ENCODE data around the gene UBXN2A.
"Not testable (repeated sequence)": the region's sequence is repeated elsewhere in the genome, so short reads cannot be mapped to it uniquely, and the experiment has no call there.

GRCh38 chr2:23952558-23952957 is 12.3 kb downstream of the UBXN2A start:
- TF ChIP-seq CTCF, POLR2A (IDR thresholded peaks at IDR 0.05): not testable (repeated sequence)
